Coronary artery (tissue), 2 donors: ENCODE data around the gene NES.

Experiments used
- DNase-seq: peaks from one replicate; pipeline ENCODE4 v3.0.0-alpha.2; 2017; ENCODE audit warnings: low spot score
- H3K27ac ChIP-seq, 2 donors: fragments of 200-600 bp; sonication (generic); one replicate each; pipeline ENCODE4 v1.5.1; 2016 to 2019
- H3K4me3 ChIP-seq: fragments of 200-600 bp; sonication (generic); 2 replicates; pipeline ENCODE4 v1.5.1; 2016; ENCODE audit warnings: mild to moderate bottlenecking, moderate library complexity
- TF ChIP-seq, protein P1 (sequence below): fragments of 200-600 bp; sonication (generic); IDR thresholded peaks from one replicate; pipeline ENCODE4 v1.5.1; 2019; ENCODE audit warnings: antibody characterized with exemption

Gene NES

GRCh38 chr1:156666862-156667609 is 10.2 kb downstream of the NES start:
- DNase-seq, result no peak
- H3K4me3 ChIP-seq, result no peak overlapping the region
- peak overlapping the region; percentile 63 to 87 for H3K27ac ChIP-seq
- TF ChIP-seq, protein P1, sequence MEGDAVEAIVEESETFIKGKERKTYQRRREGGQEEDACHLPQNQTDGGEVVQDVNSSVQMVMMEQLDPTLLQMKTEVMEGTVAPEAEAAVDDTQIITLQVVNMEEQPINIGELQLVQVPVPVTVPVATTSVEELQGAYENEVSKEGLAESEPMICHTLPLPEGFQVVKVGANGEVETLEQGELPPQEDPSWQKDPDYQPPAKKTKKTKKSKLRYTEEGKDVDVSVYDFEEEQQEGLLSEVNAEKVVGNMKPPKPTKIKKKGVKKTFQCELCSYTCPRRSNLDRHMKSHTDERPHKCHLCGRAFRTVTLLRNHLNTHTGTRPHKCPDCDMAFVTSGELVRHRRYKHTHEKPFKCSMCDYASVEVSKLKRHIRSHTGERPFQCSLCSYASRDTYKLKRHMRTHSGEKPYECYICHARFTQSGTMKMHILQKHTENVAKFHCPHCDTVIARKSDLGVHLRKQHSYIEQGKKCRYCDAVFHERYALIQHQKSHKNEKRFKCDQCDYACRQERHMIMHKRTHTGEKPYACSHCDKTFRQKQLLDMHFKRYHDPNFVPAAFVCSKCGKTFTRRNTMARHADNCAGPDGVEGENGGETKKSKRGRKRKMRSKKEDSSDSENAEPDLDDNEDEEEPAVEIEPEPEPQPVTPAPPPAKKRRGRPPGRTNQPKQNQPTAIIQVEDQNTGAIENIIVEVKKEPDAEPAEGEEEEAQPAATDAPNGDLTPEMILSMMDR, result no peak

- TF ChIP-seq, protein P1, result no peak
- peak overlapping the region; percentile 80 to 92 for H3K27ac ChIP-seq
- no peak for DNase-seq
- H3K4me3 ChIP-seq, result no peak overlapping the region
Observed at GRCh38 chr1:156665539-156665938, 11.7 kb downstream of the NES start.

DNA sequence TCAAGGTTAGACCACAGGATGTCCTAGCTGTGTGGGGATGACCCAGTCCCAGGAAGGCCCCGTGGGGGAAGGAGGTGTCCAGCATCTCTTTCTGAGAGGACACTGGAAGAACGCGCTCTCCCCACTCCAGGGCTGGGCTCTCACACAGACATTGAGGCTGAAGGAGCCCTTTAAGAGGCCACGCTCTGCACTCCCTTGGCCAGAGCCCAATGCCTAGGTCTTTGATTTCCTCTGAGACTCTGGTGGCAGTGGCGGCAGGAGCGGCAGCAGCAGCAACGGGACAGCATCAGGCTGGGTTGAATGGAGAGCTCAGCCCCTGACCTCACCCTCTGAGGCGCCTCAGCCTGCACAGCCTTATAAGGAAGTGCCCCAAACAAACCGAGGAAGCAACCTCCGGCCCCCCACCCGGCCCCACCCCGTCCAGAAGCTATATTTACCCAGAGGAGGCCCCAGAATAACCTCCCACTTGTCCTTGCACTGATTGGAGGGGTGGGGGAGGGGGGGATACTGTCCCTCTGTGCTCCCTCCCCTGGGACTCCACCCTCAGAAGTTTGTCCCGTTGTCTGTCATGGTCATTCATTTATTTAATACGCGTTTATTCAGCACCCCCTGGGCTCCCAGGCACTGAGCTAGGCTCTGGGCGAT is 12.3 kb downstream of the NES start:
- TF ChIP-seq, protein P1, result no peak
- no peak for DNase-seq
- peak overlapping the region; percentile 80 to 92 for H3K27ac ChIP-seq
- peak overlapping the region; percentile 17 for H3K4me3 ChIP-seq

GRCh38 chr1:156664046-156664766 is 13.0 kb downstream of the NES start:
- H3K4me3 ChIP-seq, result peak overlapping the region; percentile 17

DNA sequence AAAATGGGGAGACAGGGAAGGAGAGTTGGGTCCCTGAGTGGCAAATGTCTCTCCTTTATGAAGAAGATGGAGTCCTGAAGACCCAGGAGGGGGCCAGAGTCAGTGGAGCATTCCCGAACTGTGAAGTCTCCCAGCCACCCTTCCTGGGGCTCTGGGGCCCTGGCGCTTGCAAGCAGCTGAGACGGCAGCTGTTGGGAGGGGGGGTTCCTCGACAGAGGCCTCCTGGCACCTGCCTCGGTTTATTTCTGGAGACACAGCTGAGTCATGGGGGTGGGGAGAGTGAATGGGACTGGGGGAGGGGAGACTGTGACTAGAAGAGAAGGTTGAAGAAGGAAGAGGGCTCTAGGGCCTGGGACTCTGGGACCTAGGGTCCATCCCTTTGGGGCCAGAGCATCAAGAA is 14.0 kb downstream of the NES start:
- H3K27ac ChIP-seq, result peak overlapping the region; percentile 80 to 92
- H3K4me3 ChIP-seq, result no peak overlapping the region
- TF ChIP-seq, protein P1, result no peak
- DNase-seq, result peak; percentile 85

More at GRCh38 chr1:156664046-156664766, 13.0 kb downstream of the NES start:
- no peak for DNase-seq
- TF ChIP-seq, protein P1, result no peak
- peak overlapping the region; percentile 80 to 92 for H3K27ac ChIP-seq

DNA sequence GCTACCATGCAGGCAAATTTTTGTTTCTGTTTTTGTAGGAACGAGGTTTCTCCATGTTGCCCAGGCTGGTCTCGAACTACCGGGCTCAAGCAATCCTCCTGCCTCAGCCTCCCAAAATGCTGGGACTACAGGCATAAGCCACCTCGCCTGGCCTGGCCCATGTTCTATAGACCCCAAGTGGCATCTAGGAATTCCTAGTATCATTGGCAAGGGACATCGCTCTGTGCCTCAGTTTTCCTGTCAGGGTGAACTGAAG is 14.5 kb downstream of the NES start:
- Histone ChIP-seq H3K4me3 (no peak overlapping the region), H3K27ac (peak overlapping the region; percentile 80 to 92)
- no peak for DNase-seq
- TF ChIP-seq, protein P1, result no peak
